ENCODE data around the gene NLRC5. TPM values are rescaled to one million over a fixed set of nuclear protein-coding genes. Genes with fewer than 3 reads are reported as not detected.

The NLRC5 gene
- 100 to 1,000 TPM; 182 to 219 TPM for total RNA-seq

- peak; percentile 75 for ATAC-seq (replicated peaks)
- no peaks in the 10 kb centered on the region for H3K27me3 Mint-ChIP-seq
- peaks cover 54% of the 10 kb centered on the region for H3K4me1 Mint-ChIP-seq
- peak within 1 kb of the TSS; percentile 90 for H3K4me3 Mint-ChIP-seq
- H3K9me3 Mint-ChIP-seq: no peaks in the 10 kb centered on the region
- H3K27ac Mint-ChIP-seq: peak within 1 kb of the TSS; percentile 95
- peaks cover 98% of the 10 kb centered on the region for H3K36me3 Mint-ChIP-seq (ENCODE audit: low read depth)
These were observed at the start of gene NLRC5 for GRCh38 chr16:56988948-56989945. TSS of gene NLRC5 (plus strand) at chr16:56989557. CDS start at chr16:57020713, 31,156 bp downstream.

- ATAC-seq (replicated peaks): no peak
- Mint-ChIP-seq H3K27me3 (no peaks in the 10 kb centered on the region), H3K27ac (peak overlapping the region; percentile 99), H3K4me3 (peak overlapping the region; percentile 99), H3K36me3 (ENCODE audit: low read depth) (peaks cover 100% of the 10 kb centered on the region), H3K9me3 (no peaks in the 10 kb centered on the region), H3K4me1 (peaks cover 66% of the 10 kb centered on the region)
These were observed 49.6 kb upstream of the NLRC5 start for GRCh38 chr16:56939801-56940200.

GRCh38 chr16:56941092-56941491 lies 48.3 kb upstream of the NLRC5 start:
- Mint-ChIP-seq H3K27ac (no peak overlapping the region), H3K9me3 (no peaks in the 10 kb centered on the region), H3K4me1 (peaks cover 63% of the 10 kb centered on the region), H3K36me3 (ENCODE audit: low read depth) (peaks cover 100% of the 10 kb centered on the region), H3K4me3 (no peak overlapping the region), H3K27me3 (no peaks in the 10 kb centered on the region)
- ATAC-seq (replicated peaks): no peak

- H3K27me3 Mint-ChIP-seq: no peaks in the 10 kb centered on the region
- H3K27ac Mint-ChIP-seq: peak overlapping the region; percentile 50
- H3K36me3 Mint-ChIP-seq (ENCODE audit: low read depth): peaks cover 99% of the 10 kb centered on the region
- no peaks in the 10 kb centered on the region for H3K9me3 Mint-ChIP-seq
- ATAC-seq (replicated peaks): no peak
- peak overlapping the region; percentile 72 for H3K4me3 Mint-ChIP-seq
- H3K4me1 Mint-ChIP-seq: peaks cover 59% of the 10 kb centered on the region
These were observed 47.5 kb upstream of the NLRC5 start for GRCh38 chr16:56941856-56942331.

GRCh38 chr16:56943761-56944375 lies 45.5 kb upstream of the NLRC5 start:
- H3K9me3 Mint-ChIP-seq: no peaks in the 10 kb centered on the region
- peaks cover 87% of the 10 kb centered on the region for H3K36me3 Mint-ChIP-seq (ENCODE audit: low read depth)
- no peaks in the 10 kb centered on the region for H3K27me3 Mint-ChIP-seq
- H3K4me3 Mint-ChIP-seq: peak overlapping the region; percentile 72
- peaks cover 42% of the 10 kb centered on the region for H3K4me1 Mint-ChIP-seq
- peak overlapping the region; percentile 97 for H3K27ac Mint-ChIP-seq
- ATAC-seq (replicated peaks): peak; percentile 12

- Mint-ChIP-seq H3K4me3 (peak overlapping the region; percentile 72), H3K27ac (peak overlapping the region; percentile 97), H3K4me1 (peaks cover 32% of the 10 kb centered on the region), H3K9me3 (no peaks in the 10 kb centered on the region), H3K27me3 (no peaks in the 10 kb centered on the region), H3K36me3 (ENCODE audit: low read depth) (peaks cover 74% of the 10 kb centered on the region)
- ATAC-seq (replicated peaks): peak; percentile 88
These were observed 44.2 kb upstream of the NLRC5 start for GRCh38 chr16:56944954-56945839.

GRCh38 chr16:56945847-56946527 lies 43.4 kb upstream of the NLRC5 start:
- Mint-ChIP-seq H3K27ac (no peak overlapping the region), H3K27me3 (no peaks in the 10 kb centered on the region), H3K36me3 (ENCODE audit: low read depth) (peaks cover 66% of the 10 kb centered on the region), H3K4me1 (peaks cover 36% of the 10 kb centered on the region), H3K4me3 (no peak overlapping the region), H3K9me3 (no peaks in the 10 kb centered on the region)
- no peak for ATAC-seq (replicated peaks)

- H3K36me3 Mint-ChIP-seq (ENCODE audit: low read depth): peaks cover 56% of the 10 kb centered on the region
- H3K9me3 Mint-ChIP-seq: no peaks in the 10 kb centered on the region
- H3K4me3 Mint-ChIP-seq: no peak overlapping the region
- H3K4me1 Mint-ChIP-seq: peaks cover 39% of the 10 kb centered on the region
- no peak for ATAC-seq (replicated peaks)
- H3K27ac Mint-ChIP-seq: peak overlapping the region; percentile 57
- no peaks in the 10 kb centered on the region for H3K27me3 Mint-ChIP-seq
These were observed 42.4 kb upstream of the NLRC5 start for GRCh38 chr16:56946767-56947603.

- no peaks in the 10 kb centered on the region for H3K27me3 Mint-ChIP-seq
- no peak for ATAC-seq (replicated peaks)
- peaks cover 49% of the 10 kb centered on the region for H3K36me3 Mint-ChIP-seq (ENCODE audit: low read depth)
- H3K4me1 Mint-ChIP-seq: peaks cover 39% of the 10 kb centered on the region
- no peak overlapping the region for H3K4me3 Mint-ChIP-seq
- no peaks in the 10 kb centered on the region for H3K9me3 Mint-ChIP-seq
- no peak overlapping the region for H3K27ac Mint-ChIP-seq
These were observed 41.8 kb upstream of the NLRC5 start for GRCh38 chr16:56947604-56947995.

- Mint-ChIP-seq H3K27ac (no peak overlapping the region), H3K4me1 (peaks cover 33% of the 10 kb centered on the region), H3K36me3 (ENCODE audit: low read depth) (peaks cover 43% of the 10 kb centered on the region), H3K9me3 (no peaks in the 10 kb centered on the region), H3K4me3 (no peak overlapping the region), H3K27me3 (no peaks in the 10 kb centered on the region)
- no peak for ATAC-seq (replicated peaks)
These were observed 41.1 kb upstream of the NLRC5 start for GRCh38 chr16:56948234-56948633.

- H3K4me3 Mint-ChIP-seq: no peak overlapping the region
- ATAC-seq (replicated peaks): no peak
- H3K27me3 Mint-ChIP-seq: no peaks in the 10 kb centered on the region
- H3K27ac Mint-ChIP-seq: peak overlapping the region; percentile 23
- no peaks in the 10 kb centered on the region for H3K9me3 Mint-ChIP-seq
- peaks cover 25% of the 10 kb centered on the region for H3K36me3 Mint-ChIP-seq (ENCODE audit: low read depth)
- peaks cover 21% of the 10 kb centered on the region for H3K4me1 Mint-ChIP-seq
These were observed 39.3 kb upstream of the NLRC5 start for GRCh38 chr16:56950051-56950450.

GRCh38 chr16:56950455-56950854 lies 38.9 kb upstream of the NLRC5 start:
- peaks cover 21% of the 10 kb centered on the region for H3K36me3 Mint-ChIP-seq (ENCODE audit: low read depth)
- H3K4me3 Mint-ChIP-seq: no peak overlapping the region
- H3K4me1 Mint-ChIP-seq: peaks cover 19% of the 10 kb centered on the region
- no peaks in the 10 kb centered on the region for H3K27me3 Mint-ChIP-seq
- no peaks in the 10 kb centered on the region for H3K9me3 Mint-ChIP-seq
- no peak for ATAC-seq (replicated peaks)
- peak overlapping the region; percentile 23 for H3K27ac Mint-ChIP-seq

All from activated T-helper 17 cell treated with anti-CD3 and anti-CD28 coated beads, Interleukin-2, amount 50 U/mL, for 72 hours (primary cell).